DOHH2 (cell line): ENCODE data around the gene GALNT2.

Source experiments
- H3F3A ChIP-seq: fragments of 200-600 bp; sonication (generic), shearing (Covaris generic); 2 replicates; pipeline ENCODE4 v1.6.0; 2016; ENCODE audit warnings: antibody characterized with exemption, mild to moderate bottlenecking; ENCODE audit not compliant: control insufficient read depth, insufficient read depth
- H3K27ac ChIP-seq: fragments of 200-600 bp; sonication (generic); 2 replicates; pipeline ENCODE4 v1.5.1; 2014; ENCODE audit warnings: low read depth, mild to moderate bottlenecking, low read length, moderate library complexity
- H3K27me3 ChIP-seq: fragments of 200-600 bp; sonication (generic); 2 replicates; pipeline ENCODE4 v1.6.1; 2014; ENCODE audit warnings: mild to moderate bottlenecking, low read length, mixed read lengths; ENCODE audit not compliant: control insufficient read depth
- H3K36me3 ChIP-seq: fragments of 200-600 bp; sonication (generic); 2 replicates; pipeline ENCODE4 v1.6.1; 2014; ENCODE audit warnings: mild to moderate bottlenecking, low read length, moderate library complexity, mixed read lengths; ENCODE audit not compliant: control insufficient read depth
- H3K4me1 ChIP-seq: fragments of 200-600 bp; sonication (generic); 2 replicates; pipeline ENCODE4 v1.6.1; 2014; ENCODE audit warnings: mild to moderate bottlenecking, low read length, mixed read lengths; ENCODE audit not compliant: control insufficient read depth
- H3K4me2 ChIP-seq: fragments of 200-600 bp; sonication (generic); 2 replicates; pipeline ENCODE4 v1.6.0; 2014; ENCODE audit warnings: mild to moderate bottlenecking, low read length, moderate library complexity
- H3K4me3 ChIP-seq: fragments of 200-600 bp; sonication (generic); 2 replicates; pipeline ENCODE4 v1.5.1; 2014; ENCODE audit warnings: mild to moderate bottlenecking, low read length, mixed read lengths
- H3K79me2 ChIP-seq: fragments of 200-600 bp; sonication (generic); 2 replicates; pipeline ENCODE4 v1.6.1; 2014; ENCODE audit warnings: mild to moderate bottlenecking, low read length, mixed read lengths; ENCODE audit not compliant: control insufficient read depth
- H3K9me2 ChIP-seq: fragments of 200-600 bp; sonication (generic); replicated peaks from 2 replicates; pipeline ENCODE4 v1.6.1; 2014; ENCODE audit warnings: mild to moderate bottlenecking, low read length, mixed read lengths; ENCODE audit not compliant: control insufficient read depth
- H3K9me3 ChIP-seq: fragments of 200-600 bp; sonication (generic); 2 replicates; pipeline ENCODE4 v1.6.1; 2014; ENCODE audit warnings: antibody characterized with exemption, low read length, mixed read lengths; ENCODE audit not compliant: control insufficient read depth, insufficient read depth
- H4K20me1 ChIP-seq: fragments of 200-600 bp; sonication (generic); 2 replicates; pipeline ENCODE4 v1.6.0; 2014; ENCODE audit warnings: low read depth, mild to moderate bottlenecking, antibody characterized with exemption, low read length, moderate library complexity; ENCODE audit not compliant: control insufficient read depth, insufficient read depth
- CTCF ChIP-seq: fragments of 200-600 bp; sonication (generic); IDR thresholded peaks from one replicate; pipeline ENCODE4 v1.5.1; 2014; ENCODE audit warnings: antibody characterized with exemption, mild to moderate bottlenecking, low read depth, low read length; ENCODE audit not compliant: poor library complexity, severe bottlenecking
- EZH2phosphoT487 ChIP-seq: fragments of 200-600 bp; sonication (generic); IDR thresholded peaks from 2 replicates; pipeline ENCODE4 v1.6.1; 2017; ENCODE audit warnings: borderline replicate concordance, mild to moderate bottlenecking, antibody characterized with exemption, low read length, moderate library complexity, mixed read lengths

GALNT2 gene

GRCh38 chr1:230316864-230317745 lies 250.1 kb downstream of the GALNT2 start:
- Histone ChIP-seq H3K4me2 (no peak overlapping the region), H4K20me1 (no peaks in the 10 kb centered on the region), H3F3A (no peaks in the 10 kb centered on the region), H3K9me3 (no peaks in the 10 kb centered on the region), H3K79me2 (no peaks in the 10 kb centered on the region), H3K27me3 (no peaks in the 10 kb centered on the region), H3K36me3 (no peaks in the 10 kb centered on the region), H3K27ac (no peak overlapping the region), H3K4me3 (no peak overlapping the region), H3K9me2 (no peaks in the 10 kb centered on the region), H3K4me1 (no peaks in the 10 kb centered on the region)
- no peak for TF ChIP-seq EZH2phosphoT487
- TF ChIP-seq CTCF, result no peak

- Histone ChIP-seq H3K27me3 (no peaks in the 10 kb centered on the region), H3K4me1 (no peaks in the 10 kb centered on the region)
- TF ChIP-seq EZH2phosphoT487 (no peak), CTCF (no peak)
Observed at GRCh38 chr1:230317823-230318819, 251.1 kb downstream of the GALNT2 start.

GRCh38 chr1:230319014-230319747 lies 252.1 kb downstream of the GALNT2 start:
- no peaks in the 10 kb centered on the region for H3K9me3 ChIP-seq
- no peak overlapping the region for H3K4me2 ChIP-seq
- no peak overlapping the region for H3K4me3 ChIP-seq
- TF ChIP-seq CTCF, result no peak
- no peak for TF ChIP-seq EZH2phosphoT487
- no peaks in the 10 kb centered on the region for H3F3A ChIP-seq
- H3K4me1 ChIP-seq, result no peaks in the 10 kb centered on the region
- H4K20me1 ChIP-seq, result no peaks in the 10 kb centered on the region
- H3K27me3 ChIP-seq, result no peaks in the 10 kb centered on the region
- no peak overlapping the region for H3K27ac ChIP-seq
- no peaks in the 10 kb centered on the region for H3K36me3 ChIP-seq
- H3K9me2 ChIP-seq, result no peaks in the 10 kb centered on the region
- no peaks in the 10 kb centered on the region for H3K79me2 ChIP-seq

More at GRCh38 chr1:230317823-230318819, 251.1 kb downstream of the GALNT2 start:
- Histone ChIP-seq H3K9me2 (no peaks in the 10 kb centered on the region), H3K79me2 (no peaks in the 10 kb centered on the region), H3K36me3 (no peaks in the 10 kb centered on the region), H3K9me3 (no peaks in the 10 kb centered on the region), H3K27ac (no peak overlapping the region), H3F3A (no peaks in the 10 kb centered on the region), H3K4me2 (no peak overlapping the region), H4K20me1 (no peaks in the 10 kb centered on the region), H3K4me3 (no peak overlapping the region)
